ENCODE data around the gene KRT73. TPM values are rescaled to one million over a fixed set of nuclear protein-coding genes. Genes with fewer than 3 reads are reported as not detected.

Gene KRT73
- polyA plus RNA-seq, 1 experiment: not detected

GRCh38 chr12:52577316-52577715, 41.0 kb downstream of the KRT73 start:
- peaks cover 9% of the 10 kb centered on the region for H3K27me3 ChIP-seq (ENCODE audit: control insufficient read depth, insufficient read depth, low read length)
- no peak for DNase-seq (ENCODE audit: low read depth)

DNA sequence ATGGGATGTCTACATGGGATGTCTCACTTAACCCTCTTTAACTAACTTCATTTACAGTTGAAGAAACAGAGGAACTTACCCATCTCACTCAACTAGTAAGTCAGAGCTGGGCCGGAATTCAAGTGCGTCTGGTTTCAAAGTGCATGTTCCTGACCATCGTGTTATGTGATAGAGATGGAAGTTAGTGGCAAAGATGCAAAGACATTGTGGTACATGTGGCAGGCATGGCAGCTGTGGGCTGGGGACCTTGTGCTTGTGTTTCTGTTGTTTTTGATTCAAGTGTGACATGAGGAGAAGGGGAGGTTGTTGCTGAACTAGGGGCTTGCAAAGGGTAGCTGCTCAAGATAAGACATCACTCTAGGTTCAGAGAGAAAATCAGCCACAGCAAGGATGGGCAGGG, 42.4 kb downstream of the KRT73 start:
- TF ChIP-seq, protein P1, sequence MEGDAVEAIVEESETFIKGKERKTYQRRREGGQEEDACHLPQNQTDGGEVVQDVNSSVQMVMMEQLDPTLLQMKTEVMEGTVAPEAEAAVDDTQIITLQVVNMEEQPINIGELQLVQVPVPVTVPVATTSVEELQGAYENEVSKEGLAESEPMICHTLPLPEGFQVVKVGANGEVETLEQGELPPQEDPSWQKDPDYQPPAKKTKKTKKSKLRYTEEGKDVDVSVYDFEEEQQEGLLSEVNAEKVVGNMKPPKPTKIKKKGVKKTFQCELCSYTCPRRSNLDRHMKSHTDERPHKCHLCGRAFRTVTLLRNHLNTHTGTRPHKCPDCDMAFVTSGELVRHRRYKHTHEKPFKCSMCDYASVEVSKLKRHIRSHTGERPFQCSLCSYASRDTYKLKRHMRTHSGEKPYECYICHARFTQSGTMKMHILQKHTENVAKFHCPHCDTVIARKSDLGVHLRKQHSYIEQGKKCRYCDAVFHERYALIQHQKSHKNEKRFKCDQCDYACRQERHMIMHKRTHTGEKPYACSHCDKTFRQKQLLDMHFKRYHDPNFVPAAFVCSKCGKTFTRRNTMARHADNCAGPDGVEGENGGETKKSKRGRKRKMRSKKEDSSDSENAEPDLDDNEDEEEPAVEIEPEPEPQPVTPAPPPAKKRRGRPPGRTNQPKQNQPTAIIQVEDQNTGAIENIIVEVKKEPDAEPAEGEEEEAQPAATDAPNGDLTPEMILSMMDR (IDR thresholded peaks at IDR 0.05; ENCODE audit: insufficient read depth, low read depth, low read length): no peak
- ChIA-PET POLR2A (no interaction called here), CTCF (interaction anchor here (1.0 to 17.2 kb wide), 3 partner anchors 196 to 303 kb away, joined by 3 to 283 read pairs (median 4); no protein-coding TSS in a partner anchor)
- Histone ChIP-seq H3K36me3 (ENCODE audit: control insufficient read depth, insufficient read depth, low read length) (no peaks in the 10 kb centered on the region), H3K4me3 (ENCODE audit: low read depth, low read length) (no peak overlapping the region), H3K27me3 (ENCODE audit: control insufficient read depth, insufficient read depth, low read length) (peaks cover 10% of the 10 kb centered on the region)
- no peak for DNase-seq (ENCODE audit: low read depth)

More at GRCh38 chr12:52577316-52577715, 41.0 kb downstream of the KRT73 start:
- ChIA-PET POLR2A (no interaction called here), CTCF (interaction anchor here (0.7 to 17.2 kb wide), 3 partner anchors 21 to 302 kb away, joined by 3 to 283 read pairs (median 3); no protein-coding TSS in a partner anchor)
- Histone ChIP-seq H3K36me3 (ENCODE audit: control insufficient read depth, insufficient read depth, low read length) (no peaks in the 10 kb centered on the region), H3K4me3 (ENCODE audit: low read depth, low read length) (no peak overlapping the region)
- TF ChIP-seq, protein P1 (IDR thresholded peaks at IDR 0.05; ENCODE audit: insufficient read depth, low read depth, low read length): no peak

- no peaks in the 10 kb centered on the region for H3K36me3 ChIP-seq (ENCODE audit: control insufficient read depth, insufficient read depth, low read length)
- DNase-seq (ENCODE audit: low read depth): no peak
- CTCF ChIA-PET: interaction anchor here (1.0 to 17.2 kb wide), 5 partner anchors 14 to 304 kb away, joined by 3 to 283 read pairs (median 5); no protein-coding TSS in a partner anchor
- H3K27me3 ChIP-seq (ENCODE audit: control insufficient read depth, insufficient read depth, low read length): peaks cover 10% of the 10 kb centered on the region
- POLR2A ChIA-PET: no interaction called here
- TF ChIP-seq, protein P1 (IDR thresholded peaks at IDR 0.05; ENCODE audit: insufficient read depth, low read depth, low read length): no peak
- H3K4me3 ChIP-seq (ENCODE audit: low read depth, low read length): no peak overlapping the region
Observed at GRCh38 chr12:52575256-52575655, 43.1 kb downstream of the KRT73 start.

- ChIA-PET POLR2A (no interaction called here), CTCF (interaction anchor here (0.7 to 17.2 kb wide), 5 partner anchors 9 to 392 kb away, joined by 4 to 283 read pairs (median 5); no protein-coding TSS in a partner anchor)
- Histone ChIP-seq H3K4me3 (ENCODE audit: low read depth, low read length) (no peak within 1 kb of the TSS), H3K27me3 (ENCODE audit: control insufficient read depth, insufficient read depth, low read length) (peaks cover 10% of the 10 kb centered on the region), H3K36me3 (ENCODE audit: control insufficient read depth, insufficient read depth, low read length) (no peaks in the 10 kb centered on the region)
- TF ChIP-seq, protein P1 (IDR thresholded peaks at IDR 0.05; ENCODE audit: insufficient read depth, low read depth, low read length): no peak
- DNase-seq (ENCODE audit: low read depth): no peak
Observed at GRCh38 chr12:52573743-52574142, 44.6 kb downstream of the KRT73 start, which contains the start of gene KRT74. Gene KRT74 (minus strand): TSS chr12:52573843. CDS start chr12:52573777, 66 bp downstream.

DNA sequence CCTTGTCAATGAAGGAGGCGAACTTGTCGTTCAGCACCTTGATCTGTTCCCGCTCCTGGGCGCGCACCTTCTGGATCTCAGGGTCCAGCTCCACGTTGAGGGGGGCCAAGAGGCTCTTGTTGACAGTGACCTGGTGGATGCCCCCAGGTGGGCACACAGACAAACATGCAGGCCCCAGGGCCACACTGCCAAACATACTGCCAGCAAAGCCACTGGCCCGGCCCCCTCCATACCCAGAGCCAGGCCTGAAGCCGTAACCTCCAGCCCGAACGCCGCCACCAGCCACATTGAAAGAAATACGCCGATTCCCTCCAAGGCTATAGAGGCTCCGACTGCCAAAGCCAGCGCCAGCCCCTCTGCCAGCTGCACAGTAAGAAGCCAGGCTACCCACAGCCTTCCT, 45.1 kb downstream of the KRT73 start:
- Histone ChIP-seq H3K36me3 (ENCODE audit: control insufficient read depth, insufficient read depth, low read length) (no peaks in the 10 kb centered on the region), H3K27me3 (ENCODE audit: control insufficient read depth, insufficient read depth, low read length) (peaks cover 10% of the 10 kb centered on the region), H3K4me3 (ENCODE audit: low read depth, low read length) (no peak overlapping the region)
- ChIA-PET CTCF (interaction anchor here (0.7 to 17.2 kb wide), 3 partner anchors 9 to 392 kb away, joined by 4 to 283 read pairs (median 6); no protein-coding TSS in a partner anchor), POLR2A (no interaction called here)
- TF ChIP-seq, protein P1 (IDR thresholded peaks at IDR 0.05; ENCODE audit: insufficient read depth, low read depth, low read length): no peak
- DNase-seq (ENCODE audit: low read depth): no peak

All from BJ (cell line).